Chondrocyte (in vitro differentiated cells): ENCODE results near the gene FRMD4B. TPM values are rescaled to one million over a fixed set of nuclear protein-coding genes. Genes with fewer than 3 reads are reported as not detected.
"Not testable (repeated sequence)": the region's sequence is repeated elsewhere in the genome, so short reads cannot be mapped to it uniquely, and the experiment has no call there.

Experiments
- DNase-seq: peaks from one replicate; pipeline ENCODE4 v3.0.0; 2021; ENCODE audit warnings: mixed read lengths, low spot score
- H3K27ac Mint-ChIP-seq: one replicate; pipeline ENCODE4 v1.8.0; 2021; ENCODE audit warnings: mild to moderate bottlenecking, moderate library complexity, mixed read lengths; ENCODE audit not compliant: unreplicated experiment
- H3K27me3 Mint-ChIP-seq: 2 replicates; pipeline ENCODE4 v1.8.0; 2021; ENCODE audit warnings: low read depth, mixed read lengths
- H3K36me3 Mint-ChIP-seq: 2 replicates; pipeline ENCODE4 v1.8.0; 2021; ENCODE audit warnings: low read depth, mixed read lengths
- H3K4me1 Mint-ChIP-seq: 2 replicates; pipeline ENCODE4 v1.8.0; 2021; ENCODE audit warnings: low read depth, mild to moderate bottlenecking, mixed read lengths
- H3K4me3 Mint-ChIP-seq: one replicate; pipeline ENCODE4 v1.8.0; 2021; ENCODE audit warnings: mild to moderate bottlenecking, moderate library complexity, mixed read lengths; ENCODE audit not compliant: unreplicated experiment
- H3K9me3 Mint-ChIP-seq: 2 replicates; pipeline ENCODE4 v1.8.0; 2021; ENCODE audit warnings: low read depth, mixed read lengths
- total RNA-seq: library from RNA; stranded (reverse); gene quantifications from 3 replicates; pipeline ENCODE4 v1.2.1, GENCODE V29; 2021
- TF ChIP-seq, protein P1 (sequence below): fragments of 200-600 bp; sonication (generic); IDR thresholded peaks from 2 replicates; pipeline ENCODE4 v1.5.0; 2021; ENCODE audit warnings: antibody characterized with exemption, mild to moderate bottlenecking, moderate library complexity

The FRMD4B gene
- total RNA-seq, 1 donor from 2014 or later: 4.1 TPM

DNA sequence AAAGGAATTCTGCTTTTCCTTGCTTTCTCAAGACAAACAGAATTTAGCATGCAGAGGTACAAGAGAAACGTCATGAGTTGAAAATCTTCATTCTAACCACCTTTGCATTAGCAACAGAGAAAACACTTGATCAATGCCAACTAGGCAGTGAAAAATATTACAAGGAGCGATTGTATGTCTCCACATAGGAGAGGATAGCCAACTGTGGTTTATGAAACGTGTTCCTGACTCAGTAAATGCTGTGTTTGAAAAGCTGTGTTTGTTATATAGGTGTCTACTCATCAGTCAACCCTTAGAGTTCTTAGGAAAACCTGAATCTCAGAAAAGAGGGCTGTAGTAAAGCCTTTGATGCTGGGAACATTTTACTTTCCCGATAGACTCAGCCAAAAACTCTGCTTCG is 102.4 kb downstream of the FRMD4B start:
- H3K36me3 Mint-ChIP-seq: no peaks in the 10 kb centered on the region
- peaks cover 4% of the 10 kb centered on the region for H3K4me1 Mint-ChIP-seq
- TF ChIP-seq, protein P1, sequence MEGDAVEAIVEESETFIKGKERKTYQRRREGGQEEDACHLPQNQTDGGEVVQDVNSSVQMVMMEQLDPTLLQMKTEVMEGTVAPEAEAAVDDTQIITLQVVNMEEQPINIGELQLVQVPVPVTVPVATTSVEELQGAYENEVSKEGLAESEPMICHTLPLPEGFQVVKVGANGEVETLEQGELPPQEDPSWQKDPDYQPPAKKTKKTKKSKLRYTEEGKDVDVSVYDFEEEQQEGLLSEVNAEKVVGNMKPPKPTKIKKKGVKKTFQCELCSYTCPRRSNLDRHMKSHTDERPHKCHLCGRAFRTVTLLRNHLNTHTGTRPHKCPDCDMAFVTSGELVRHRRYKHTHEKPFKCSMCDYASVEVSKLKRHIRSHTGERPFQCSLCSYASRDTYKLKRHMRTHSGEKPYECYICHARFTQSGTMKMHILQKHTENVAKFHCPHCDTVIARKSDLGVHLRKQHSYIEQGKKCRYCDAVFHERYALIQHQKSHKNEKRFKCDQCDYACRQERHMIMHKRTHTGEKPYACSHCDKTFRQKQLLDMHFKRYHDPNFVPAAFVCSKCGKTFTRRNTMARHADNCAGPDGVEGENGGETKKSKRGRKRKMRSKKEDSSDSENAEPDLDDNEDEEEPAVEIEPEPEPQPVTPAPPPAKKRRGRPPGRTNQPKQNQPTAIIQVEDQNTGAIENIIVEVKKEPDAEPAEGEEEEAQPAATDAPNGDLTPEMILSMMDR: no peak
- peaks cover 1% of the 10 kb centered on the region for H3K27me3 Mint-ChIP-seq
- peaks cover 5% of the 10 kb centered on the region for H3K9me3 Mint-ChIP-seq
- no peak overlapping the region for H3K4me3 Mint-ChIP-seq
- no peak for DNase-seq
- H3K27ac Mint-ChIP-seq: no peak overlapping the region

DNA sequence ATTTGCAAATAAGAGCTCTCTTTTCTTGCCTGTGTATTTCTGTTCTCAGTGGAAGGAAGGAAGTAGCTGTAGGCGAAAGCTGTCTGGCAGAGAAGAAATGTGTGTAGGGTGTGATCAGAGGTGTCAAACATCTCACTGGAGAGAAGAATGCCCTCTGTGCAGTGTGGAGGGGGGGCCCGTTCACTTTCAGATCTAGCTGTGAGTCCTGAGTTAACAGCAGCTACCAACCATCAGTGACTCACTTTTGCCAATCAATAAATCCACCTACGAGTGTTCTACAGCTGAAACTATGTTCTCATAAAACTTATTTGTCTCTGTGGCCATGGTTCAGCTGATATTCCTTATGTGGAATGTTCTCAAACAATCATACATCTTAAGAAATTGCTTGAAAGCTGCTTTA is 103.7 kb downstream of the FRMD4B start:
- peaks cover 5% of the 10 kb centered on the region for H3K9me3 Mint-ChIP-seq
- DNase-seq: no peak
- peaks cover 1% of the 10 kb centered on the region for H3K27me3 Mint-ChIP-seq
- TF ChIP-seq, protein P1: no peak
- H3K4me1 Mint-ChIP-seq: no peaks in the 10 kb centered on the region
- H3K4me3 Mint-ChIP-seq: no peak overlapping the region
- no peak overlapping the region for H3K27ac Mint-ChIP-seq
- H3K36me3 Mint-ChIP-seq: no peaks in the 10 kb centered on the region

DNA sequence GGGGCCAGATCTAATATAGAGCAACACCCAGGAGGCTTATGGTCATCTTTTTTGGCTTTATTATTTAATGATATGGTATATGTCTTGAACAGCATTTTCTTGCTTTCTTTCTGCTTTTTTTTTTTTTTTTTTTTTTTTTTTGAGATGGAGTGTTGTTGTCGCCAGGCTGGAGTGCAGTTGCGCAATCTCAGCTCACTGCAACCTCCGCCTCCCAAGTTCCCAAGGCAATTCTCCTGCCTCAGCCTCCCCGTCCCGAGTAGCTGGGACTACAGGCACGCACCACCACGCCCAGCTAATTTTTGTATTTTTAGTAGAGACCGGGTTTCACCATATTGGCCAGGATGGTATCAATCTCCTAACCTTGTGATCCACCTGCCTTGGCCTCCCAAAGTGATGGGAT is 108.5 kb downstream of the FRMD4B start:
- H3K4me3 Mint-ChIP-seq, H3K36me3 Mint-ChIP-seq, H3K27me3 Mint-ChIP-seq, H3K9me3 Mint-ChIP-seq, H3K27ac Mint-ChIP-seq, H3K4me1 Mint-ChIP-seq, DNase-seq: not testable (repeated sequence)

DNA sequence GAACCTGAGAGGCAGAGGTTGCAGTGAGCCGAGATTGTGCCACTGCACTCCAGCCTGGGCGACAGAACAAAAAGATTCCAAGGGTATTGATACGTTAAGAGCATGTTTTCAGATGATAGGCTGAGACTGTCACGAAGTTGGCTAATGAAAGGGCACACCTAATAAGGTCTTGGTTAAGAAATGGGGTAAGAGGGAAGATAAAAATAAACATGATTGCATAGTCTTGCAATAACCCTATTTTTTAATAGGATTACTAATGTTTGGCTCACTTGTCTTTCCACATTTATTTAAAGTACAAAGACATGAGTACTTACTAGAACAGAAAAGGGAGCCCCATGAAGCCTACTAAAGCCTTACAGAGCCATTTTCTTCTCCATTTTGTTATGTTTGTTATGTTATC is 109.0 kb downstream of the FRMD4B start:
- H3K27me3 Mint-ChIP-seq: no peaks in the 10 kb centered on the region
- H3K27ac Mint-ChIP-seq: no peak overlapping the region
- DNase-seq: no peak
- H3K4me3 Mint-ChIP-seq: no peak overlapping the region
- no peaks in the 10 kb centered on the region for H3K36me3 Mint-ChIP-seq
- no peaks in the 10 kb centered on the region for H3K4me1 Mint-ChIP-seq
- no peaks in the 10 kb centered on the region for H3K9me3 Mint-ChIP-seq
- TF ChIP-seq, protein P1: no peak

DNA sequence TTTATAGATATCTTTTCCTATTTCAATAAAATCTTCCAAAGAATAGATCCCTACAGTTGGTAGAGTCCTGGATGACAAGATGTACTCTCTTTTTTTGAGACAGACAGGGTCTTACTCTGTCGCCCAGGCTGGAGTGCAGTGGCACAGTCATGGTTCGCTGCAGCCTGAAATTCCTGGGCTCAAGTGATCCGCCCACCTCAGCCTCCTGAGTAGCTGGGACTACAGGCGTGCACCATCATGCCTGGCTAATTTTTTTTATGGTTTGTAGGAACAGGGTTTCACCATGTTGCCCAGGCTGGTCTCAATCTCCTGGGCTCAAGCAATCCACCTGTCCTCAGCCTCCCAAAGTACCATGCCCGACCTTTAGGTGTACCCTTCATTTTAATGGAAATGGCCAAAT is 109.7 kb downstream of the FRMD4B start:
- not testable (repeated sequence) for H3K4me3 Mint-ChIP-seq, H3K9me3 Mint-ChIP-seq, H3K27ac Mint-ChIP-seq, DNase-seq, H3K27me3 Mint-ChIP-seq, H3K4me1 Mint-ChIP-seq, H3K36me3 Mint-ChIP-seq

DNA sequence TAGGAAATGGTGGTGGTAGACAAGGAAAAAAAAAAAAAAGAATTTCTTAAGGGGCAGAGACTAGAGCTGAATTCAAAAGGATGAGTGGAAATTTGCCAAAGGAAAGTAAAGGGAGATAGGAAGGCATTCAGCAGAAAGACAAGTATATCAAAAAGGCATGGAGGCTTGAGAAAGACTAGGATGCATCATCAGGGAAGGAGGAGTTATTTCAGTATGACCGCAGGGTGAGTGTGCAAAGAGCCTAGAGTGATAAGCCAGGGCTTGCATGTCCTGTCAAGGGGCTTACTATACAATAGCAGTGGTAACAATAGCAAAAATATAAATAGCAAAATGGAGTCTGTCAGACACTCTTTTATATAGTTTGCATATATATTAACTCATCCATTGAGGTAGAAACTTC is 112.0 kb downstream of the FRMD4B start:
- Mint-ChIP-seq H3K4me1 (no peaks in the 10 kb centered on the region), H3K4me3 (no peak overlapping the region), H3K27ac (no peak overlapping the region), H3K27me3 (no peaks in the 10 kb centered on the region), H3K9me3 (no peaks in the 10 kb centered on the region), H3K36me3 (no peaks in the 10 kb centered on the region)
- DNase-seq: no peak
- TF ChIP-seq, protein P1: no peak
